Epidermal melanocyte (primary cell): Measurements from ENCODE around the gene BTN3A1.

Experiments used
- DNase-seq: peaks from one replicate; pipeline ENCODE4 v3.0.0; 2011; ENCODE audit warnings: low spot score; ENCODE audit not compliant: insufficient read length

BTN3A1 gene

DNA sequence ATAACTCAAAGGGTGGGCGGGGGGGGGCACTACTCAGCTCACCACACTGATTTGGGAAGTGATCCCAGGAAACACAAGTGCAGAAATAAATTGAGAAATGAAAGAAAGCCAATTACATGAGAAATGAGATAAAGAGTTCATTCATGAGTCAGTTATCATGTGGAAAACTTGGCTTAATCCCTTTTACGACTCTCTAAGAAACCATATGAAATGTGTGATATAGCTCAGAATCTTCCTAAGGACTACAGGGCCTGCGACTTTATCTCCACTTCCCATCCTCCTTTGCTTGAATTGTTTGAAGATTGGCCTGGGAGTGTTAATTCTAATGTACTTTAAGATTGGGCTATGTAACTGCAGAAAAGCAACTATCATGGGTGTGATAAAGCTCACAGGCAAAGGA is 22.8 kb upstream of the BTN3A1 start:
- no peak for DNase-seq

DNA sequence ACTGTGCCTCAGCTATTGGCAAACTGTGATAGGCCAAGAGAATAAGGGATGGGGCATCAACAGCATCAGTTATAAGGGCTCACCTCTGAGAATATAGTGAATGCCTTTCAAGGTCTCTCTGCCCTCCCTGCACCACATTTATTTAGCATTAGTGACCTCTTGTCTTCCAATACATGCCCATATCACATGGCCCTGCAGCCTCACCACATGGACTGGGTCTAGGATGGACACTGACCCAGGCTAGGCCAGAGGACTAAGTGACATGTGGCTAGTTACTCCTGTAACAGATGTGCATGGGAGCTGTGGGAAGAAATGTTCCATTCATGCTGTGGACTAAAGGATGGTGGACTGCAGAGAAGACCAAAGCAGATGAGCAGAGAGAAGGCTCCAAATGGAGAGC is 22.3 kb upstream of the BTN3A1 start:
- DNase-seq: no peak

DNA sequence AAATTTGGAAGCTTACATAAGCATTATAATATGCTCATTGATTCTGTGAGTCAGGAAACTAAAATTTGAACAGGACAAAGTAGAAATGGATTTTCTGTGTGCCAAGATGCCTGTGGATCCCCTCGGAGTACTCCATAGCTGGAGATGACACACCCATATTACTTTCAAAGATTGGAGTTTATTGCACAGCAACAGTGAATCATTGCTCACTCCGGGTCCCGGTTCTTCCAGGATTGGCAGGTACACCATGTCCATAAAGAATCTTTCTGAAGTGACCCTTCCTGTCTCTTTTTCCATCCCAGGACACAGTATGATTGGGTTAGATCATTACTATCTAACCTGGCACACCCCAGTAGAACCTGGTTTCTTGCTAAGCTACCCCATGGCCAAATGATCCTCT is 21.8 kb upstream of the BTN3A1 start:
- no peak for DNase-seq

DNA sequence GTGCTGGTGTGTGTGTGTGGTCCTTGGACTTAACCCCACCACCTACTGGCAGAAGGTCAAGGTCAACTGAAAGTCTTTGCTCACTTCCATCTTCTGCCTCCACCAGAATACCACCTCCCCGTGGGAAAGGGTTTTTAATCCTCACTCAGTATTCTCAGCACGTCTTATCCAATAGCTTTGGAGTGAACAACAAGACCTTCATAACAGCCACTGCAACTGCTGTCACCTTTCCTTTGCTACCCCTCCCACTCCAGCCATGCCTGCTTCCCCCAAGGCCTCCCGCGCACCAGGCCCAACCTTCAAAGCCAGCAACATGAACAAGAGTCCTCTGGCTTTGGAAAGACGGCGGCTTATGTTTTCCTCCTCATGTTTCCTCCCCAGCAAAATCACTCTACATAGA is 20.0 kb upstream of the BTN3A1 start:
- DNase-seq: no peak

DNA sequence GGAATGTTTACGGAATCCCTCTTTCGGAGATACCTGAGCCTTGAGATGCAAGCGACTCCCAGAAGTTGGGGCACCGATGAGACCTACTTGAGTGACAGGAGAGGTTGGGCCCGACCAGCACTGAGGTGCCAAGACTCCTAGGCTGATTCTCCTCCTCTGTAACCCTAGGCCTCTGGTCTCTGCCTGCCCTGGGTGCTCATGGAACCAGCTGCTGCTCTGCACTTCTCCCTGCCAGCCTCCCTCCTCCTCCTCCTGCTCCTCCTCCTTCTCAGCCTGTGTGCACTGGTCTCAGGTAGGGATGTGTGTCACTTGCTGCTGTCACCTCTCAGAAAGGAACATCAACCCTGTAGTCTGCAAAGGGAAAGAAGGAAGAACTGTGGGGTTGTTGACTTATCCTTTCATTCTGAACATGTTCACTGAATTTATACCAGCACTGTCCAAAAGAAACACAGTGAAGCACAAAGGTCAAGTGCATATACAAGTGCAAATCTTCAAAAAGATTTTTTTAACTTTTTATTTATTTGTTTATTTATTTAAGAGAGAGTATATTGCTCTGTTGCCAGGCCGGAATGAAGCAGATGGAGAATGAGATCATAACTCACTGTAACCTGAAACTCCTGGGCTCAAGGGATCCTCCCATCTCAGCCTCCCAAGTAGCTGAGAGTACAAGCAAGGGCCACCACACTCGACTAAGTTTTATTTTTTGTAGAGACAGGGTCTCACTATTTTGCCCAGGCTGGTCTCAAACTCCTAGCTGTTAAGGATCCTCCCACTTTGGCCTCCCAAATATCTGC is 18.3 kb upstream of the BTN3A1 start:
- no peak for DNase-seq

DNA sequence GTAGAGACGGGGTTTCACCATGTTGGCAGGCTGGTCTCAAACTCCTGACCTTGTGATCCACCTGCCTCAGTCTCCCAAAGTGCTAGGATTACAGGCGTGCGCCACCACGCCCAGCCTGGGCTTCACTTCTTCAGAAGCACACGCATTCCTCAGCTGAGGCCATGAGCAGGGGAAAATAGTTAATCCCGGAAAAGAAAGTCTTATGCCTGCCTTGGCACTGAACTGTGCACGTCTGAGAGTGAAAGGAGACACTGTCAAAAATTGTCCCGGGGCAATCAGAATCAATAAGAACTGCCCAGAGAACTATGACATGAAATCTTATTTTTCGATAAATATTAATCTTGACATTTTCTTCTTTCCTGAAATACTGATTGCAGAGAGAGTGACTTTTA is 16.3 kb upstream of the BTN3A1 start:
- DNase-seq: no peak

DNA sequence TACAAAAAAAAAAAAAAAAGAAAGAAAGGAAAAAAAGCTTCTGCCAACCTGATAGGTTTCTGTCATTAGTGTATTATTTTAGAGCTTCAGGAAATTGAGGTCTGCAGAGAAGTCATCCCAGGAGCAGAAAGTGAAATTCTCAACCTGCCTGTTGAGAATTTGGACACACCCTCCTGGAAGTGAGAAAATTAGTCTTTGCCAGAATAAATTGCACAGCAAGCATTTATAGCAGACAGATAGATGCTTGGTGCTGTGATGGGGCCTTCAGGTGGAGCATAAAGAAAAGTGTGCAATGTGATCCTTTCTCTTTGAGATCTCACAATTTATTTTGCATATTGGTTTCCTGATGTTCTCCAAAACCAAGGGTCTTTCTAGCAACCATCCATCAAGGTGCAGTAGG is 14.5 kb upstream of the BTN3A1 start:
- no peak for DNase-seq

DNA sequence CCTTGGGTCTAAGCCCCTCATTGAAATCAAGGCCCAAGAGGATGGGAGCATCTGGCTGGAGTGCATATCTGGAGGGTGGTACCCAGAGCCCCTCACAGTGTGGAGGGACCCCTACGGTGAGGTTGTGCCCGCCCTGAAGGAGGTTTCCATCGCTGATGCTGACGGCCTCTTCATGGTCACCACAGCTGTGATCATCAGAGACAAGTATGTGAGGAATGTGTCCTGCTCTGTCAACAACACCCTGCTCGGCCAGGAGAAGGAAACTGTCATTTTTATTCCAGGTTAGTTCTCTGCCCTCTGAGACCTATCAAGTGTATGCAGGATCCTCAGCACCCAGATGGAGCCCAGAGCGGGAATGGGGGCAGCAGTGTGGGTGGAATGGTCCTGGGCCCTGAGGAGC is 14.1 kb upstream of the BTN3A1 start:
- DNase-seq: no peak

DNA sequence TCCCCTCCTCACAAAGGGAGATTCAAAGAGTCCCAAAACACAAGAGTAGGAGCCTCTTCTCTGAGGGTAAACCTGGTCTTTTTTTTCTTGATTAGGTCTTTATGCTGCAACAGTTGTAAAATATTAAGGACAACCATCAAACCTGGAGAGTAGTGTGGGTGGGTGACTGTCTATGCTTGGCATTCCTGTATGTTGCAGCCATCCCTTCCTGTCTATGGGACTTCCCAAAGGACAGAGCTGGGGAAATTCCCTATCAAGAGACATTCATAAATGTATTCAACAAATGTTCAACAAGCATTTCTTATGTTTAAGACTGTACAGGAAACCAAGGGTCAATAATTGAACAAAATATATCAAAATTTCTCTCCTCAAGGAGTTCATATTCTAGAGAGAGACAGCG is 13.6 kb upstream of the BTN3A1 start:
- no peak for DNase-seq

DNA sequence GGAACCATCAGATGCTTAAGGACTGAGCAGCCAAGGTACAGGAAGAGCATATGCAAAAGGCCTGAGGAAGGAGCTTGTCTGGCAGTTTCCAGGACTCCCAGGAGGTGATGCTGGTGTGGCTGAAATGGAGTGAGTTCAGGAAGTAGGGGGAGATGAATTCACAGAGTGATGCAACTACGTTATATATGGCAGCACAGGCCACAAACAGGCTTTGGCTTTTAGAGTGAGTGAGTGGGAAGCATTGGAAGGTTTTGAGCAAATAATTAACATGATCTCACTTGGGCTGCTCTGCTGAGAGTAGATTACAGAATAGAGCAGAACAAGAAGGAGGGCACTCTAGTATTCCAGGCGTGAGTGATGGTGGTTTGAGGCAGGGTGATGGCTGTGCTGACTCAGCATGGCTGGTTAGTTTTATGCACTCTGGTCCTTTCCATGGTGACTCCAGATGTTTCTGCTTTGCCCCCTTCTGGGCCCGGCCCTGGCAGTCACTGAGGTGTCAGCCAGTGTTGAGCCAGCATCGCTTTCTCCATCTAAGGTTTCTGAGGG is 12.7 kb upstream of the BTN3A1 start:
- DNase-seq: no peak

DNA sequence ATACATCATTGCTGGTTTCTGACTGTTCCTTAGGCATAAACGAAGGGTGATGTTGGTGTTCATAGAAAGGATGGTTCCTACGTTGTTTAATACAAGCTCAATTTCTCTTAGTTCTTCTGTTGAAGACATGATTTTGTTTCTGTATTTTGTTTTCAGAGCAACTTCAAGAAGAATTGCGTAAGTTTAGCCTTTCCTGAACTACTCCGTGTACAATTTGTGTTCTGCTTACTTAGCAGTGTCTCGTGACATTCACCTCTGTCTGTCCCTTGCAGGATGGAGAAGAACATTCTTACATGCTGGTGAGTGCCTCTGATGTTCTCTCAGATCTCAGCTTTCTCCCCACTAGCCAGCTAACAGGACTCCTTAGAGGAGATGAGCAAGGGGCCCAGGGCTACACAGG is 11.5 kb upstream of the BTN3A1 start:
- no peak for DNase-seq

DNA sequence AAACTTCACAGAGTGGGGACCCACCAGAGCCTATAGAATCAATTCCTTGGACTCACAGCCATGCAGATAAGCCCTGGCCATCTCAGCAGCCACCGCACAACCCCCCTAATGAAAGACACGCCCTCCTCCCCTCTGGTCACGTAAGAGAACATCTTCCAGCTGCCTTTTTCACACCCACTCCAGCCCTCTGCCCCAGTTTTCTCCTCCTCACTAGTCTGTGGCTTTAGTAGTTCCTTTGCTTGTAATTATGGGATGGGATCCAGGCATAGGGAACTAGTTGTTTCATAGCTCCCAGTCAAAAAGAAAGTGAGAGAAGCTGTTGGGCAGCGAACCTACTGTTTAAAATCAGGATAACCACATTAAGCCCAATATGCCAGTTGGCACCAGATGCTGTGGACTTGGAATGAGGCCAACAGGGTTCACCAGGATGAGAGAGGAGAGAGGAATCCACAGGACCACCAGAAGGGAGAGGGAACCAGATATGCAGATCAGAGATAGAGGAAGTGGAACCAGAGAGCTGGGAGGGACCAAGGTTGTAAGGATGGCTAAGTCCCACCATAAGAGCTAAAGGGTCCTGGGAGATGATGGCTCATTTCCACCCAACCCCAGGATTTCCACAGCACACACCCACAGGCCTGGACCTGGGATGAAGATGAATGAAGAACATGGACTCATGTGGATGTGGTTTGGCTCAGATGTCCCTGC is 9.0 kb upstream of the BTN3A1 start:
- DNase-seq: no peak

DNA sequence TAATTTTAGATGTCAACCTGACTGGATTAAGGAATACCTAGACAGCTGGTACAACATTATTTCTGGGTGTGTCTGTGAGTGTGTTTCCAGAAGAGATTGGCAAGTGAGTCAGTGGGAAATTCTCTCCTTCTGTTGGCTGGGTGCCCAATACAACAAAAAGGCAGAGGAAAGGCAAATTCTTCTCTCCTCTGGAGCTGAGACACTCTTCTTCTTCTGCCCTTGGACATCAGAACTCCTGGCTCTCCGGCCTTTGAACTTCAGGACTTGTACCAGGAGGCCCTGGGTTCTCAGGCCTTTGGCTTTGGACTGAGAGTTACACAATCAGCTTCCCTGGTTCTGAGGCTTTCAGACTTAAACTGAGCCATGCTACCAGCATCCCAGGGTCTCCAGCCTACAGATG is 7.8 kb upstream of the BTN3A1 start:
- DNase-seq: no peak

DNA sequence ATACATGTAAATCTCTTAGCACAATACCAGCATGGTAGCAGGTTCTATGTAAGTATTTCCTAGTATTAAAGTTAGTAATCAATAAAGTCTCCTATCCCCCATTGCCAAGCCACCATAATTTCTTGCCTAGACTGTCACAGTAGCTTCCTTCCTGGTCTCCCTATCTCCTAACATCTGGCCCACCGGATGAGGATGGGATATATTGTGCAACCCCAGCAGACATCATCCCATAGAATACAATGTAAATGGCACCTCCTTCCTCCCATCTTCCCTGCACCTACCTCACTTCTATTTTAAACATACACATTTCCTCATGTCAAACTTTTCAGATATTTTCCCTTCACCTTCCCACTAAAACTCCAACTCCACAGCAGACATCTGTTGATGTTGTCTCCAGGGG is 3.5 kb upstream of the BTN3A1 start:
- DNase-seq: no peak

DNA sequence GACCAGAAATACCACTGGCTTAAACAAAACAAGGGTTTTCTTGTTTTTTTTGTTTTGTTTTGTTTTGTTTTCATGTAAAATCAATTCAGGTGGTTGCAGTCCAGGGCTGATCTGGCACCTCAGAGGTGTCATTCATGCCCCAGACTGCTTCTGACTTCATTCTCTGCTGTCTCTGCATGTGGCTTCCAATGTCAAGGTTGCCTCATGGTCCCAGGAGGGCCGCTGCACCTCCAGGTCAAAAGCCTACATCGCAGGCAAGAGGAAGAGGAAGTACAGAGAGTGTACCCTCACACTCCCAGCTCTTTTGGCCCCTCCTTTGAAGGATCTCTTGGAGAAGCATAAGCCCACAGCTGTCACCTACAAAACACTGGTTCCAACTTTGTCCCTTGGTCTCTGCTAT is 1.4 kb upstream of the BTN3A1 start:
- no peak for DNase-seq

DNA sequence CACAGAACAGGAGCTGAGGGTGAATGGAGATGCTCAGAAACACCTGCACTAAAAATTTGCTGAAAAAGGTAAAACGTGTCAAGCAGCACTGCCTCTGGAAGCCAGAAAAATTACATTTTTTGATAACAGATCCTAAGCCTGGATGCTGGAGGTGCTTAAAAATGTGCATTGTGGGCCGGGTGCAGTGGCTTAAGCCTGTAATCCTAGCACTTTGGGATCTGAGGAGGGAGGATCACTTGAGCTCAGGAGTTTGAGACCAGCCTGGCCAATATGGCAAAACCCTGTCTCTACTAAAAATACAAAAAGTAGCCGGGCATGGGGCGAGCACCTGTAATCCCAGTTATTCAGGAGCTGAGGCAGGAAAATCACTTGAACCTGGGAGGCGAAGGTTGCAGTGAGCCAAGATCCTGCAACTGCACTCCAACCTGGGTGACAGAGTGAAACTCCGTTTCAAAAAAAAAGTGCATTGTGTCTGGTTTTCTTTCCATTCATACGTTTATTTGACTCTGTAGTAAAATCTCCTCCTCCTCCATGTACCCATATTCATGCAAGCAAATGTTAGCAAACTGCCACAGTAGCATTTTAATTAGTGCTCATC is 587 bp upstream of the BTN3A1 start:
- no peak for DNase-seq

DNA sequence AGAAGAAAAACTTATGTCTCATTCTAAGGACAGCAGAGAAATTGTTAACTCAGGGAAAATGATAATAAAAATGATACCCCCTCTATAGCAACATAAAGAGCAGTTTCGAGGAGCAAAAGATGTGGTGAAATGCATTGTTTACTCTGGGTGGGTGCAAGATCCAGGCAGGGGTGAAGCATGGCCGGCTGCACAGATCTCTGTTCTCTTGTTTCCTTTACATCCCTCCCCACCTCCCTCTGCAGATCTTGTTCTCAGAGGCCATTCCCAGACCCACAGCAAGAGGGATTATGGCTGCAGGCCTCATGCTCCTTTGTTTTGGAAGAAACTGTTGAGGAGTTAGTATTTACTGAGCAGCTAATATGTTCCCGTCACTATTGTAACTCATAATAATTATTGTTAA is 1.8 kb downstream of the BTN3A1 start:
- DNase-seq: no peak

DNA sequence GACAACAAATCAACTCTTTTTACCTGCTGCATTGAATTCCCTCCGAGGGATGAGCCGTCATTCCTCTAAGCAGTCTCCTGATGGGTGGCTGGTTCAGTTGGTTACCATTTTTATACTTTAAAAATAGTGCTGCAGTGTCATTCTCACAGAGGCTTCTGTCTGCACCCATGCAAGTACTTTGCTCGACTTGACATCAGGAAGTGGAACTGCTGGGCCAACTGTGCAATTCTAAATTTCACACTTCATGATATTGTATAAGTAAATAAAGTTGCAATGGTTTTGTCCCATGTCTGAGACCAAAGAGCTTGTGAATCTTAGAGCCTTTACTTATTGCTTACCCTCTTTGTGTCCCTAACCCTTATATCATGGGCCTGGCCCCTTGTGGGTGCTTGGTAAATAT is 2.5 kb downstream of the BTN3A1 start:
- DNase-seq: no peak

DNA sequence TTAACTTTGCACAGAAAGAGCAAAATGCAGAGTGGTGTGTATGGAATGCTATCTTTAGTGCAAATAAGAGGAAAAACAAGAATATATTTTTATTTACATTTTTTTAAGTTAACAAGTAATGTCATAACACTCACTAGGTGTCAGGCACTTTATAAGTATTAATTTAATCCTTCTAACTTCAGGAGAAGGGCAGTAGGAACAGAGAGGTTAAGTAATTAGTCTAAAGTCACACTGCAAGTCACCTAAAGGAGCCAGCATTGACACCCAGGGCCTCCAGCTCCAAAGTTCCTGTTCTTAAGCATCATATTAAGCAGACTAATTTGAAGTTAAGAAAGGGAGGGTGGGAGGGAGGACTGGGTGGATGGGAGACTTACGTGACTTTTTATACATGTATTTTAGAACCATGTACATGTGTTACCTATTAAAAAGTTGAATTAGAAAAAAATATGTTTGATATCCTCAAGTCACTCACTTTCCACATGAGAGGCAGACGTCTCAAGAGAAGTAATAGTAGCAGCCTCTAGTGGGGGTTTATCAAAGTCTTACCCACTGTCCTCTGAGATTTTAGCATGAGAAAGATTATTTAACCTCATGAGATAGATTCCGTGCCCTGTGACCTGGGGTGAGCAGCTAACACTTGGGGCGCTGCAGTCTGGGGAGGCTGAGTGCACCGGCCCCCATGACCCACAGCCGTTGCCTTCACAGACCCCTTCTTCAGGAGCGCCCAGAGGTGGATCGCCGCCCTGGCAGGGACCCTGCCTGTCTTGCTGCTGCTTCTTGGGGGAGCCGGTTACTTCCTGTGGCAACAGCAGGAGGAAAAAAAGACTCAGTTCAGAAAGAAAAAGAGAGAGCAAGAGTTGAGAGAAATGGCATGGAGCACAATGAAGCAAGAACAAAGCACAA is 7.0 kb downstream of the BTN3A1 start:
- no peak for DNase-seq

DNA sequence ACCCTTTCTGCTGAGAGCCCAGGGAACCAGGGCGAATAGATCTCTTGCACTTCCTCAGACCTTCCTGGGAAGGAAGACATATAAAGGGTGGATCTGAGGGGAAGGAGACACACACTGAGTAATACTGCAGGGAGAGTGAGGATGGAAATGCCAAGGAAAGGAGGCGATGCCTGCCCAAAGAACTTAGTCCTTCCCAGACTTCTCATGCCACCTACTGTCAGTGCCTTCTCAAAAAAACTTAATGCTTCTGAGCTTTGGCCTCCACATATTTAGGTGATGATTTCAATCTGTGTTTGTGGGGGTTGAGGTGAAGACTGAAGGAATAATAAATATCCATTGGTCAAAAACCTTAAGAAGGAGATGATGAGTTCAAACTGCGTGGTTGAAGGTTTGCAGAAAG is 9.7 kb downstream of the BTN3A1 start:
- no peak for DNase-seq

DNA sequence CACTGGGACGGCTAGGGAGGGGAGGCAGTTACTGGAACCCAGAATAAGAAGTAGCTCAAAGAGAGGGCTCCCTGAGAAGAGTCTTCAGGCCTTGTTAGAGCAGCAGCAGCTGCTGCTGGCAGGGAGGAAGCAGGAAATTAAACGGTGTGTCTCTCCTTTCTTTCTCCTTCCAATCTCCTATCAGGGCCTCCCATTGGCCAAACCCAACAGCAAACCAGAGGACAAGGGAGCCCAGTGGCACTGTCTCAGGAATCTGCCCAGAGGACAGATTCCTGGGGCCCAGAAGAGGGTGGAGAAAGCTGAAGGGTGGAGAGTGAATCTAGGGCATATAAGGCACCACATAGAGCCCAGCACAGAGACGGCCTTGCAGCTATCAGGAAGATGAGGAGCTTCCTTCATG is 10.2 kb downstream of the BTN3A1 start:
- no peak for DNase-seq

DNA sequence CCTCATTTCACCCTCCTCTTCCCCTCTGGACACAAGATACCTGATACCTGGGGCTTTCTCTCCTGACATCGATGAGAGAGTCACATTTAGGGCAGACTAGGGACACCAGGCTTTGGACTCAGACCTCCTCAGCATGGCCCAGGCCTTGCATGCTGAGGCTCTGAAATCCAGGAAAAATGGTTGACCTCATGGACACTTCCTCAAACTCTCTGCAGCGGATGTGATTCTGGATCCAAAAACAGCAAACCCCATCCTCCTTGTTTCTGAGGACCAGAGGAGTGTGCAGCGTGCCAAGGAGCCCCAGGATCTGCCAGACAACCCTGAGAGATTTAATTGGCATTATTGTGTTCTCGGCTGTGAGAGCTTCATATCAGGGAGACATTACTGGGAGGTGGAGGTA is 10.9 kb downstream of the BTN3A1 start:
- DNase-seq: no peak
